Measurements from ENCODE around the gene PRDX6.

GRCh38 chr1:173447224-173447623, 29.9 kb upstream of the PRDX6 start:
- TF ChIP-seq CTCF (conservative IDR thresholded peaks at IDR 0.05; ENCODE audit: low read length) (no peak), EZH2phosphoT487 (IDR thresholded peaks at IDR 0.05; ENCODE audit: borderline replicate concordance, low read depth, low read length) (no peak)

Measured in OCI-LY7 (cell line).